ENCODE results near the gene MAN1A1. TPM values are rescaled to one million over a fixed set of nuclear protein-coding genes. Genes with fewer than 3 reads are reported as not detected.

MAN1A1 gene
- total RNA-seq, 1 experiment from 2014 or later: 6.8 TPM

DNA sequence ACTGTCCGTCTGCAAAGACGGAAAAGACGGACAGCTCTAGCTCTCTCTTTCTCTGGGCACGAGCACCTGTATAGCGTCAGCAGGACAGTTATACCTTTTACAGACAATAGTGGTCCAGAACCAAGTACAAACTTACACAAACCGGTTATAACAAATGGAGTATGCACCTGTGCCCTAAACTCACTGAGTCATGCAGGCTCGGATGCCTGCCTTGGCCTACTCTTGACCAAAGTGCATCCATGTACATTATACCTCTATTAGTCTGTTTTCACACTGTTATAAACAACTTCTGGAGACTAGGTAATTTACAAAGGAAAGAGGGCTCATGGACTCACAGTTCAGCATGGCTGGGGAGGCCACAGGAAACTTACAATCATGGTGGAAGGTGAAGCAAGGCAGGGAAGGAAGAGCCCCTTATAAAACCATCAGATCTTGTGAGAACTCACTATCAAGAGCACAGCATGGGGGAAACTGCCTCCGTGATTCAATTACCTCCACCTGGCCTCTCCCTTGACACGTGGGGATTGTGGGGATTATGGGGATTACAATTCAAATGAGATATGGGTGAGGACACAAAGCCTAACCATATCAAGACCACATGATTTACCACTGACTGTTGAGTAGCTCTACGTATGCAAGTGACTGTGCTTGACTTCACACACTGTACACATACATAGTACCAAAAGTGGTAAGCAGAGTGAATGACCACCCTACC, 23.1 kb downstream of the MAN1A1 start:
- Mint-ChIP-seq H3K9me3 (no peaks in the 10 kb centered on the region), H3K4me3 (no peak overlapping the region), H3K36me3 (no peaks in the 10 kb centered on the region), H3K27ac (no peak overlapping the region), H3K27me3 (ENCODE audit: low read depth) (no peaks in the 10 kb centered on the region), H3K4me1 (peaks cover 7% of the 10 kb centered on the region; the same call in 1 of the 2 replicates)
- ChIA-PET CTCF (no interaction called here), POLR2A (no interaction called here)
- TF ChIP-seq, protein P1, sequence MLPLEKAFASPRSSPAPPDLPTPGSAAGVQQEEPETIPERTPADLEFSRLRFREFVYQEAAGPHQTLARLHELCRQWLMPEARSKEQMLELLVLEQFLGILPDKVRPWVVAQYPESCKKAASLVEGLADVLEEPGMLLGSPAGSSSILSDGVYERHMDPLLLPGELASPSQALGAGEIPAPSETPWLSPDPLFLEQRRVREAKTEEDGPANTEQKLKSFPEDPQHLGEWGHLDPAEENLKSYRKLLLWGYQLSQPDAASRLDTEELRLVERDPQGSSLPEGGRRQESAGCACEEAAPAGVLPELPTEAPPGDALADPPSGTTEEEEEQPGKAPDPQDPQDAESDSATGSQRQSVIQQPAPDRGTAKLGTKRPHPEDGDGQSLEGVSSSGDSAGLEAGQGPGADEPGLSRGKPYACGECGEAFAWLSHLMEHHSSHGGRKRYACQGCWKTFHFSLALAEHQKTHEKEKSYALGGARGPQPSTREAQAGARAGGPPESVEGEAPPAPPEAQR (CRISPR knock-in tag; IDR thresholded peaks at IDR 0.05): no peak
- TF ChIP-seq, protein P2, sequence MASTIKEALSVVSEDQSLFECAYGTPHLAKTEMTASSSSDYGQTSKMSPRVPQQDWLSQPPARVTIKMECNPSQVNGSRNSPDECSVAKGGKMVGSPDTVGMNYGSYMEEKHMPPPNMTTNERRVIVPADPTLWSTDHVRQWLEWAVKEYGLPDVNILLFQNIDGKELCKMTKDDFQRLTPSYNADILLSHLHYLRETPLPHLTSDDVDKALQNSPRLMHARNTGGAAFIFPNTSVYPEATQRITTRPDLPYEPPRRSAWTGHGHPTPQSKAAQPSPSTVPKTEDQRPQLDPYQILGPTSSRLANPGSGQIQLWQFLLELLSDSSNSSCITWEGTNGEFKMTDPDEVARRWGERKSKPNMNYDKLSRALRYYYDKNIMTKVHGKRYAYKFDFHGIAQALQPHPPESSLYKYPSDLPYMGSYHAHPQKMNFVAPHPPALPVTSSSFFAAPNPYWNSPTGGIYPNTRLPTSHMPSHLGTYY (CRISPR knock-in tag; IDR thresholded peaks at IDR 0.05): no peak
- ATAC-seq (no peak), DNase-seq (ENCODE audit: low spot score) (no peak)

DNA sequence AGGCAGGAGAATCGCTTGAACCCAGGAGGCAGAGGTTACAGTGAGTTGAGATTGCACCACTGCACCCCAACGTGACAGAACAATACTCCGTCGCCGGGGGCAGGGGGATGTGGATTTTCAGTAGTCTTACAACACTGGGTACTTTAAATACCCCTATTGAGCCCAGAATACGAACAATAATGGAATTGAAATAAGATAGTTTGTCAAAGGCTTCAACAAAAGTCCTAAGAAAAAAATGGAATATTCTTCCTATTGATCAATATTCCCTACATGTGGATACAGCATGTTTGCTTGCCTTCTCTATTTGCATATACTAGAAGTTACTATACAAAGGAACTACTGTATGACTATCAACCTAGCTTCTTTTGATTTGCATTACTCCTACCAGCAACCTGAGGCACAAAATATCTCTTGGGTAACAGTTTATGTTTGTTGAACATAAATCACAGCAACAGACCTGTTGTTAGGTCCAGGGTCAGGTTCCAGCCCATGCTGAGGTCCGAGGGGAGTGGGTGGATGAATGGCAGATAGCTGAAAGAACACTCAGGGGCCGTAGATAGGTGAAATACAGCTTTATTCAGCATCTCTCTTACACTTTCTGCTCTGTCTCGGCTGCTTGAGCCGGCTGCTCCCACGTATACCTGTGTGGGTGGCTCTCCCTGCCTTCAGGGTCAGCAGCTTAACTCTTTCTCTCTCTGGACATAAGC, 23.8 kb downstream of the MAN1A1 start:
- peaks cover 6% of the 10 kb centered on the region; the same call in 1 of the 2 replicates for H3K4me1 Mint-ChIP-seq
- POLR2A ChIA-PET: no interaction called here
- no peak for ATAC-seq

More for the DNA sequence above, 23.8 kb downstream of the MAN1A1 start:
- Mint-ChIP-seq H3K4me3 (no peak overlapping the region), H3K27ac (no peak overlapping the region), H3K27me3 (ENCODE audit: low read depth) (no peaks in the 10 kb centered on the region), H3K9me3 (no peaks in the 10 kb centered on the region), H3K36me3 (no peaks in the 10 kb centered on the region)
- no peak for DNase-seq (ENCODE audit: low spot score)
- CTCF ChIA-PET: no interaction called here
- TF ChIP-seq, protein P3, sequence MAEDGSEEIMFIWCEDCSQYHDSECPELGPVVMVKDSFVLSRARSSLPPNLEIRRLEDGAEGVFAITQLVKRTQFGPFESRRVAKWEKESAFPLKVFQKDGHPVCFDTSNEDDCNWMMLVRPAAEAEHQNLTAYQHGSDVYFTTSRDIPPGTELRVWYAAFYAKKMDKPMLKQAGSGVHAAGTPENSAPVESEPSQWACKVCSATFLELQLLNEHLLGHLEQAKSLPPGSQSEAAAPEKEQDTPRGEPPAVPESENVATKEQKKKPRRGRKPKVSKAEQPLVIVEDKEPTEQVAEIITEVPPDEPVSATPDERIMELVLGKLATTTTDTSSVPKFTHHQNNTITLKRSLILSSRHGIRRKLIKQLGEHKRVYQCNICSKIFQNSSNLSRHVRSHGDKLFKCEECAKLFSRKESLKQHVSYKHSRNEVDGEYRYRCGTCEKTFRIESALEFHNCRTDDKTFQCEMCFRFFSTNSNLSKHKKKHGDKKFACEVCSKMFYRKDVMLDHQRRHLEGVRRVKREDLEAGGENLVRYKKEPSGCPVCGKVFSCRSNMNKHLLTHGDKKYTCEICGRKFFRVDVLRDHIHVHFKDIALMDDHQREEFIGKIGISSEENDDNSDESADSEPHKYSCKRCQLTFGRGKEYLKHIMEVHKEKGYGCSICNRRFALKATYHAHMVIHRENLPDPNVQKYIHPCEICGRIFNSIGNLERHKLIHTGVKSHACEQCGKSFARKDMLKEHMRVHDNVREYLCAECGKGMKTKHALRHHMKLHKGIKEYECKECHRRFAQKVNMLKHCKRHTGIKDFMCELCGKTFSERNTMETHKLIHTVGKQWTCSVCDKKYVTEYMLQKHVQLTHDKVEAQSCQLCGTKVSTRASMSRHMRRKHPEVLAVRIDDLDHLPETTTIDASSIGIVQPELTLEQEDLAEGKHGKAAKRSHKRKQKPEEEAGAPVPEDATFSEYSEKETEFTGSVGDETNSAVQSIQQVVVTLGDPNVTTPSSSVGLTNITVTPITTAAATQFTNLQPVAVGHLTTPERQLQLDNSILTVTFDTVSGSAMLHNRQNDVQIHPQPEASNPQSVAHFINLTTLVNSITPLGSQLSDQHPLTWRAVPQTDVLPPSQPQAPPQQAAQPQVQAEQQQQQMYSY (CRISPR knock-in tag; IDR thresholded peaks at IDR 0.05): no peak
- TF ChIP-seq, protein P4, sequence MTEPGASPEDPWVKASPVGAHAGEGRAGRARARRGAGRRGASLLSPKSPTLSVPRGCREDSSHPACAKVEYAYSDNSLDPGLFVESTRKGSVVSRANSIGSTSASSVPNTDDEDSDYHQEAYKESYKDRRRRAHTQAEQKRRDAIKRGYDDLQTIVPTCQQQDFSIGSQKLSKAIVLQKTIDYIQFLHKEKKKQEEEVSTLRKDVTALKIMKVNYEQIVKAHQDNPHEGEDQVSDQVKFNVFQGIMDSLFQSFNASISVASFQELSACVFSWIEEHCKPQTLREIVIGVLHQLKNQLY (CRISPR knock-in tag; IDR thresholded peaks at IDR 0.05): no peak
- TF ChIP-seq MXD4 (CRISPR knock-in tag; IDR thresholded peaks at IDR 0.05; ENCODE audit: borderline replicate concordance): no peak
- no peak for TF ChIP-seq ZNF423 (CRISPR knock-in tag; IDR thresholded peaks at IDR 0.05)
- no peak for TF ChIP-seq GRHL2 (CRISPR knock-in tag; IDR thresholded peaks at IDR 0.05; ENCODE audit: insufficient replicate concordance, severe bottlenecking)
- TF ChIP-seq, protein P5, sequence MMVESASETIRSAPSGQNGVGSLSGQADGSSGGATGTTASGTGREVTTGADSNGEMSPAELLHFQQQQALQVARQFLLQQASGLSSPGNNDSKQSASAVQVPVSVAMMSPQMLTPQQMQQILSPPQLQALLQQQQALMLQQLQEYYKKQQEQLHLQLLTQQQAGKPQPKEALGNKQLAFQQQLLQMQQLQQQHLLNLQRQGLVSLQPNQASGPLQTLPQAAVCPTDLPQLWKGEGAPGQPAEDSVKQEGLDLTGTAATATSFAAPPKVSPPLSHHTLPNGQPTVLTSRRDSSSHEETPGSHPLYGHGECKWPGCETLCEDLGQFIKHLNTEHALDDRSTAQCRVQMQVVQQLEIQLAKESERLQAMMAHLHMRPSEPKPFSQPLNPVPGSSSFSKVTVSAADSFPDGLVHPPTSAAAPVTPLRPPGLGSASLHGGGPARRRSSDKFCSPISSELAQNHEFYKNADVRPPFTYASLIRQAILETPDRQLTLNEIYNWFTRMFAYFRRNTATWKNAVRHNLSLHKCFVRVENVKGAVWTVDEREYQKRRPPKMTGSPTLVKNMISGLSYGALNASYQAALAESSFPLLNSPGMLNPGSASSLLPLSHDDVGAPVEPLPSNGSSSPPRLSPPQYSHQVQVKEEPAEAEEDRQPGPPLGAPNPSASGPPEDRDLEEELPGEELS (CRISPR knock-in tag; IDR thresholded peaks at IDR 0.05): no peak
- TF ChIP-seq PRRX2 (CRISPR knock-in tag; IDR thresholded peaks at IDR 0.05): no peak
- no peak for TF ChIP-seq JAZF1 (CRISPR knock-in tag; IDR thresholded peaks at IDR 0.05)
- TF ChIP-seq ZNF219 (CRISPR knock-in tag; IDR thresholded peaks at IDR 0.05; ENCODE audit: borderline replicate concordance): no peak
- TF ChIP-seq, protein P6, sequence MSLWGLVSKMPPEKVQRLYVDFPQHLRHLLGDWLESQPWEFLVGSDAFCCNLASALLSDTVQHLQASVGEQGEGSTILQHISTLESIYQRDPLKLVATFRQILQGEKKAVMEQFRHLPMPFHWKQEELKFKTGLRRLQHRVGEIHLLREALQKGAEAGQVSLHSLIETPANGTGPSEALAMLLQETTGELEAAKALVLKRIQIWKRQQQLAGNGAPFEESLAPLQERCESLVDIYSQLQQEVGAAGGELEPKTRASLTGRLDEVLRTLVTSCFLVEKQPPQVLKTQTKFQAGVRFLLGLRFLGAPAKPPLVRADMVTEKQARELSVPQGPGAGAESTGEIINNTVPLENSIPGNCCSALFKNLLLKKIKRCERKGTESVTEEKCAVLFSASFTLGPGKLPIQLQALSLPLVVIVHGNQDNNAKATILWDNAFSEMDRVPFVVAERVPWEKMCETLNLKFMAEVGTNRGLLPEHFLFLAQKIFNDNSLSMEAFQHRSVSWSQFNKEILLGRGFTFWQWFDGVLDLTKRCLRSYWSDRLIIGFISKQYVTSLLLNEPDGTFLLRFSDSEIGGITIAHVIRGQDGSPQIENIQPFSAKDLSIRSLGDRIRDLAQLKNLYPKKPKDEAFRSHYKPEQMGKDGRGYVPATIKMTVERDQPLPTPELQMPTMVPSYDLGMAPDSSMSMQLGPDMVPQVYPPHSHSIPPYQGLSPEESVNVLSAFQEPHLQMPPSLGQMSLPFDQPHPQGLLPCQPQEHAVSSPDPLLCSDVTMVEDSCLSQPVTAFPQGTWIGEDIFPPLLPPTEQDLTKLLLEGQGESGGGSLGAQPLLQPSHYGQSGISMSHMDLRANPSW (CRISPR knock-in tag; conservative IDR thresholded peaks at IDR 0.05; ENCODE audit: low read depth): no peak
- TF ChIP-seq ZNF121 (CRISPR knock-in tag; IDR thresholded peaks at IDR 0.05): no peak
- TF ChIP-seq OVOL2 (CRISPR knock-in tag; IDR thresholded peaks at IDR 0.05; ENCODE audit: borderline replicate concordance): no peak
- TF ChIP-seq, protein P7, sequence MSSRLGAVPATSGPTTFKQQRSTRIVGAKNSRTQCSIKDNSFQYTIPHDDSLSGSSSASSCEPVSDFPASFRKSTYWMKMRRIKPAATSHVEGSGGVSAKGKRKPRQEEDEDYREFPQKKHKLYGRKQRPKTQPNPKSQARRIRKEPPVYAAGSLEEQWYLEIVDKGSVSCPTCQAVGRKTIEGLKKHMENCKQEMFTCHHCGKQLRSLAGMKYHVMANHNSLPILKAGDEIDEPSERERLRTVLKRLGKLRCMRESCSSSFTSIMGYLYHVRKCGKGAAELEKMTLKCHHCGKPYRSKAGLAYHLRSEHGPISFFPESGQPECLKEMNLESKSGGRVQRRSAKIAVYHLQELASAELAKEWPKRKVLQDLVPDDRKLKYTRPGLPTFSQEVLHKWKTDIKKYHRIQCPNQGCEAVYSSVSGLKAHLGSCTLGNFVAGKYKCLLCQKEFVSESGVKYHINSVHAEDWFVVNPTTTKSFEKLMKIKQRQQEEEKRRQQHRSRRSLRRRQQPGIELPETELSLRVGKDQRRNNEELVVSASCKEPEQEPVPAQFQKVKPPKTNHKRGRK (CRISPR knock-in tag; IDR thresholded peaks at IDR 0.05; ENCODE audit: borderline replicate concordance): no peak
- TF ChIP-seq GABPB1 (CRISPR knock-in tag; IDR thresholded peaks at IDR 0.05): no peak
- TF ChIP-seq ZNF671 (CRISPR knock-in tag; IDR thresholded peaks at IDR 0.05): no peak
- TF ChIP-seq MYBL2 (CRISPR knock-in tag; IDR thresholded peaks at IDR 0.05): no peak
- no peak for TF ChIP-seq GTF2I (CRISPR knock-in tag; conservative IDR thresholded peaks at IDR 0.05)
- TF ChIP-seq EMX1 (CRISPR knock-in tag; IDR thresholded peaks at IDR 0.05): no peak
